ACHN (cell line): ENCODE data around the gene CAGE1.
"Not testable (repeated sequence)": the region's sequence is repeated elsewhere in the genome, so short reads cannot be mapped to it uniquely, and the experiment has no call there.

Experiments
- DNase-seq: peaks from one replicate; pipeline ENCODE4 v3.0.0-alpha.2; 2015
- in situ Hi-C: cut with HindIII; loops from 2 replicates; pipeline ENCODE4 v1.10.0; 2017; ENCODE audit warnings: low sequenced_read_pairs, low pct_ligation_motif_present, low pct_unique_long_range_greater_than_20kb

CAGE1 gene

GRCh38 chr6:7316658-7317533 lies 72.6 kb downstream of the CAGE1 start:
- in situ Hi-C loops: no loop called here
- DNase-seq: no peak

GRCh38 chr6:7315948-7316365 lies 73.6 kb downstream of the CAGE1 start:
- no peak for DNase-seq
- in situ Hi-C loops: no loop called here

- in situ Hi-C loops, DNase-seq: not testable (repeated sequence)
Observed at GRCh38 chr6:7315087-7315947, 74.2 kb downstream of the CAGE1 start.

GRCh38 chr6:7314414-7314813 lies 75.1 kb downstream of the CAGE1 start:
- DNase-seq: no peak
- in situ Hi-C loops: no loop called here

- DNase-seq: no peak
- in situ Hi-C loops: no loop called here
Observed at GRCh38 chr6:7313505-7314165, 75.9 kb downstream of the CAGE1 start.

GRCh38 chr6:7312616-7313504 lies 76.7 kb downstream of the CAGE1 start, which contains the start of gene SSR1:
Gene SSR1 (minus strand): TSS chr6:7313199. CDS start chr6:7313120, 79 bp downstream.
- in situ Hi-C loops: no loop called here
- DNase-seq: peak; percentile 94

- in situ Hi-C loops: no loop called here
- no peak for DNase-seq
Observed at GRCh38 chr6:7311917-7312615, 77.5 kb downstream of the CAGE1 start.

GRCh38 chr6:7311176-7311575 lies 78.4 kb downstream of the CAGE1 start:
- in situ Hi-C loops: no loop called here
- DNase-seq: no peak

GRCh38 chr6:7309050-7309449 lies 80.5 kb downstream of the CAGE1 start:
- in situ Hi-C loops: no loop called here
- DNase-seq: no peak

GRCh38 chr6:7307533-7307932 lies 82.0 kb downstream of the CAGE1 start:
- in situ Hi-C loops: no loop called here
- no peak for DNase-seq

- in situ Hi-C loops: no loop called here
Observed at GRCh38 chr6:7304821-7305220, 84.7 kb downstream of the CAGE1 start.

GRCh38 chr6:7301702-7302101 lies 87.8 kb downstream of the CAGE1 start:
- no peak for DNase-seq
- in situ Hi-C loops: no loop called here

More at GRCh38 chr6:7304821-7305220, 84.7 kb downstream of the CAGE1 start:
- DNase-seq: no peak

GRCh38 chr6:7300926-7301325 lies 88.6 kb downstream of the CAGE1 start:
- in situ Hi-C loops: no loop called here
- no peak for DNase-seq

GRCh38 chr6:7298113-7298512 lies 91.4 kb downstream of the CAGE1 start:
- in situ Hi-C loops: loop anchor here (25.0 kb wide), 1 partner anchor 289 kb away; the partner anchor contains the start of gene SNRNP48
- DNase-seq: no peak

- no peak for DNase-seq
- in situ Hi-C loops: loop anchor here (25.0 kb wide), 1 partner anchor 291 kb away; the partner anchor contains the start of gene SNRNP48
Observed at GRCh38 chr6:7296602-7297001, 92.9 kb downstream of the CAGE1 start.

GRCh38 chr6:7295916-7296315 lies 93.6 kb downstream of the CAGE1 start:
- in situ Hi-C loops: loop anchor here (25.0 kb wide), 1 partner anchor 291 kb away; the partner anchor contains the start of gene SNRNP48
- DNase-seq: no peak

GRCh38 chr6:7292596-7293255 lies 96.8 kb downstream of the CAGE1 start:
- DNase-seq: no peak
- in situ Hi-C loops: loop anchor here (25.0 kb wide), 1 partner anchor 295 kb away; the partner anchor contains the start of gene SNRNP48
